ENCODE data around the gene PLEK2.

The PLEK2 gene

GRCh38 chr14:67429510-67430205, 17.7 kb upstream of the PLEK2 start:
- CTCF ChIA-PET = interaction anchor here (0.9 to 17.3 kb wide), 7 partner anchors 11 to 274 kb away, joined by 4 to 582 read pairs (median 60); partner anchors contain the start of genes ATP6V1D, PIGH and RDH12
- POLR2A ChIA-PET = no interaction called here
- TF ChIP-seq CTCF (IDR thresholded peaks at IDR 0.05; ENCODE audit: insufficient read depth, low read length, missing control alignments) = no peak
- DNase-seq (ENCODE audit: low read depth, low spot score) = no peak
- no peak overlapping the region for H3K4me3 ChIP-seq (ENCODE audit: low read depth, low read length)

GRCh38 chr14:67428501-67429031, 16.6 kb upstream of the PLEK2 start:
- ChIA-PET CTCF (interaction anchor here (0.7 to 17.3 kb wide), 24 partner anchors 11 to 275 kb away, joined by 3 to 582 read pairs (median 7); partner anchors contain the start of genes ARG2, PIGH, PLEK2 and RDH12), POLR2A (interaction anchor here (1.1 kb wide), 1 partner anchor 143 kb away, joined by 4 read pairs; no protein-coding TSS in a partner anchor)
- TF ChIP-seq CTCF (IDR thresholded peaks at IDR 0.05; ENCODE audit: insufficient read depth, low read length, missing control alignments) = no peak
- H3K4me3 ChIP-seq (ENCODE audit: low read depth, low read length) = no peak overlapping the region
- no peak for DNase-seq (ENCODE audit: low read depth, low spot score)

- CTCF ChIA-PET = interaction anchor here (0.8 to 17.3 kb wide), 57 partner anchors 9 to 1068 kb away, joined by 3 to 582 read pairs (median 5); partner anchors contain the start of genes ARG2, ATP6V1D, EIF2S1 and PIGH
- POLR2A ChIA-PET = interaction anchor here (1.1 kb wide), 1 partner anchor 144 kb away, joined by 4 read pairs; no protein-coding TSS in a partner anchor
- H3K4me3 ChIP-seq (ENCODE audit: low read depth, low read length) = no peak overlapping the region
- TF ChIP-seq CTCF (IDR thresholded peaks at IDR 0.05; ENCODE audit: insufficient read depth, low read length, missing control alignments) = peak; percentile 78
- DNase-seq (ENCODE audit: low read depth, low spot score) = no peak
Observed at GRCh38 chr14:67426983-67427606, 15.1 kb upstream of the PLEK2 start.

- CTCF ChIA-PET = interaction anchor here (0.6 to 17.3 kb wide), 26 partner anchors 8 to 277 kb away, joined by 3 to 582 read pairs (median 6); partner anchors contain the start of genes ARG2, PIGH, PLEK2 and RDH12
- H3K4me3 ChIP-seq (ENCODE audit: low read depth, low read length) = no peak overlapping the region
- POLR2A ChIA-PET = no interaction called here
- DNase-seq (ENCODE audit: low read depth, low spot score) = no peak
- no peak for TF ChIP-seq CTCF (IDR thresholded peaks at IDR 0.05; ENCODE audit: insufficient read depth, low read length, missing control alignments)
Observed at GRCh38 chr14:67426161-67426560, 14.2 kb upstream of the PLEK2 start.

- DNase-seq (ENCODE audit: low read depth, low spot score) = no peak
- POLR2A ChIA-PET = no interaction called here
- CTCF ChIA-PET = interaction anchor here (1.2 to 17.3 kb wide), 17 partner anchors 8 to 278 kb away, joined by 3 to 582 read pairs (median 6); partner anchors contain the start of genes ARG2, PIGH and RDH12
- no peak for TF ChIP-seq CTCF (IDR thresholded peaks at IDR 0.05; ENCODE audit: insufficient read depth, low read length, missing control alignments)
- H3K4me3 ChIP-seq (ENCODE audit: low read depth, low read length) = no peak overlapping the region
Observed at GRCh38 chr14:67425608-67426007, 13.6 kb upstream of the PLEK2 start.

- POLR2A ChIA-PET = no interaction called here
- no peak overlapping the region for H3K4me3 ChIP-seq (ENCODE audit: low read depth, low read length)
- TF ChIP-seq CTCF (IDR thresholded peaks at IDR 0.05; ENCODE audit: insufficient read depth, low read length, missing control alignments) = no peak
- no peak for DNase-seq (ENCODE audit: low read depth, low spot score)
- CTCF ChIA-PET = interaction anchor here (1.1 to 17.3 kb wide), 10 partner anchors 7 to 279 kb away, joined by 3 to 582 read pairs (median 6); partner anchors contain the start of gene RDH12
Observed at GRCh38 chr14:67424539-67424938, 12.6 kb upstream of the PLEK2 start.

Data from AG04449 (cell line).